Ishikawa (cell line): Measurements from ENCODE around the gene PCBP3.

Experiments
- CEBPB ChIP-seq: IDR thresholded peaks from 2 replicates; pipeline ENCODE4 v1.6.1; 2012
- CREB1 ChIP-seq: IDR thresholded peaks from 2 replicates; pipeline ENCODE4 v1.6.1; 2012; ENCODE audit warnings: low read depth
- EGR1 ChIP-seq: IDR thresholded peaks from 2 replicates; pipeline ENCODE4 v1.6.1; 2012
- EP300 ChIP-seq: IDR thresholded peaks from 2 replicates; pipeline ENCODE4 v1.6.1; 2012; ENCODE audit warnings: borderline replicate concordance
- FOXM1 ChIP-seq: IDR thresholded peaks from 2 replicates; pipeline ENCODE4 v1.6.1; 2012; ENCODE audit warnings: low read depth, borderline replicate concordance
- RAD21 ChIP-seq: IDR thresholded peaks from 2 replicates; pipeline ENCODE4 v1.6.1; 2012; ENCODE audit warnings: low read depth
- REST ChIP-seq: IDR thresholded peaks from 2 replicates; pipeline ENCODE4 v1.6.1; 2012; ENCODE audit warnings: low read depth, mild to moderate bottlenecking
- TAF1 ChIP-seq: IDR thresholded peaks from 2 replicates; pipeline ENCODE4 v1.6.1; 2012; ENCODE audit warnings: low read depth, mild to moderate bottlenecking
- TCF12 ChIP-seq: IDR thresholded peaks from 2 replicates; pipeline ENCODE4 v1.6.1; 2012; ENCODE audit warnings: low read depth
- TEAD4 ChIP-seq: IDR thresholded peaks from 2 replicates; pipeline ENCODE4 v1.6.1; 2012
- YY1 ChIP-seq: IDR thresholded peaks from 2 replicates; pipeline ENCODE4 v1.6.1; 2012; ENCODE audit warnings: low read depth
- ZBTB7A ChIP-seq: IDR thresholded peaks from 2 replicates; pipeline ENCODE4 v1.6.1; 2012; ENCODE audit warnings: low read depth
- TF ChIP-seq, protein P1 (sequence below): IDR thresholded peaks from 2 replicates; pipeline ENCODE4 v1.6.1; 2012
- TF ChIP-seq, protein P2 (sequence below): IDR thresholded peaks from 2 replicates; pipeline ENCODE4 v1.6.1; 2012

GRCh38 chr21:45844181-45844580, 200.7 kb downstream of the PCBP3 start:
- no peak for TF ChIP-seq ZBTB7A
- no peak for TF ChIP-seq REST
- TF ChIP-seq, protein P1, sequence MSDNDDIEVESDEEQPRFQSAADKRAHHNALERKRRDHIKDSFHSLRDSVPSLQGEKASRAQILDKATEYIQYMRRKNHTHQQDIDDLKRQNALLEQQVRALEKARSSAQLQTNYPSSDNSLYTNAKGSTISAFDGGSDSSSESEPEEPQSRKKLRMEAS = no peak
- TF ChIP-seq EP300 = no peak
- TF ChIP-seq RAD21 = no peak
- TF ChIP-seq FOXM1 = no peak
- TF ChIP-seq TEAD4 = no peak
- TF ChIP-seq, protein P2, sequence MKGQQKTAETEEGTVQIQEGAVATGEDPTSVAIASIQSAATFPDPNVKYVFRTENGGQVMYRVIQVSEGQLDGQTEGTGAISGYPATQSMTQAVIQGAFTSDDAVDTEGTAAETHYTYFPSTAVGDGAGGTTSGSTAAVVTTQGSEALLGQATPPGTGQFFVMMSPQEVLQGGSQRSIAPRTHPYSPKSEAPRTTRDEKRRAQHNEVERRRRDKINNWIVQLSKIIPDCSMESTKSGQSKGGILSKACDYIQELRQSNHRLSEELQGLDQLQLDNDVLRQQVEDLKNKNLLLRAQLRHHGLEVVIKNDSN = no peak
- no peak for TF ChIP-seq CREB1
- no peak for TF ChIP-seq YY1
- TF ChIP-seq TCF12 = no peak
- no peak for TF ChIP-seq TAF1
- TF ChIP-seq CEBPB = no peak
- no peak for TF ChIP-seq EGR1
